HG02571 (cell line): ENCODE measurements around the gene STRADA.

ENCODE experiments used
- ATAC-seq: cut with Tn5 transposase; IDR thresholded peaks from one replicate; pipeline ENCODE4 v1.9.1; 2021; ENCODE audit warnings: mild to moderate bottlenecking, moderate library complexity; ENCODE audit not compliant: unreplicated experiment

STRADA gene

DNA sequence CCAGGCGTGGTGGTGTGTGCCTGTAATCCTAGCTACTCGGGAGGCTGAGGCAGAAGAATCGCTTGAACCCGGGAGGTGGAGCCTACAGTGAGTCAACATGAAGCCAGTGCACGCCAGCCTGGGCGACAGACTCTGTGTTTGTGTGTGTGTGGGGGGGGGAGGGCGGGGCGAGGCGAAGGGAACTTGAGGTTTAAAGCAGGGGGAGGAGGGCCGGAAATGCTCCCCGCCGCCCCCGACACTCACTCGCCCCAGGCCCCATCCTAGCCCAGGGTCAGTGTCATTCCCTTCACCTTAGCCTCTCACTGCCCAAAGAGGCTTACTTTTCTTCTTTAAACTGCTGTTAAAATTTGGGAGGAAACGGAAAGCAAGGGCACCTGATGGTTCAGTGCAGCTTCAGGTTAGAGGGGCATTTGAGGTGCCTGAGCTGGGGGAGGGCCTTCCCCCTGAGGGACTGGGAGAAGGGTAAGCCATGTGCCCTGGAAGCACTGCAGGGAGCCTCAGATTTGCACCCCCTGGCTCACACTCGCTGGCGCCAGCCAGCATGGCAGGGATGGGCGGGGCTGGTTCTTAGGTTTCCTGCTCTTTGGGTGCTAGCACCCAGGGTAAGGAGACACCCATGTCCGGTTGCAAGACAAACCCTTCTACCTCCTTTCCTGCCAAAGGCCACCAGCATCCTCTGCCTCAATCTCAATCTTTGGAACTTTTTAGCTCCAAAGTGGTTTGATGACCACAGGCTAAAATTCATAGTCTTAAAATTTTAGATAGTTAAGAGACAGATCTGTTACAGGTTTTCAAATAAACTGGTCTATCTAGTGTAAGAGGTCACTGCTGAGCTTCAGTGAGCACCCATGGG, 39.5 kb downstream of the STRADA start:
- ATAC-seq: no peak

GRCh38 chr17:63701456-63701820, 40.2 kb downstream of the STRADA start:
- no peak for ATAC-seq

DNA sequence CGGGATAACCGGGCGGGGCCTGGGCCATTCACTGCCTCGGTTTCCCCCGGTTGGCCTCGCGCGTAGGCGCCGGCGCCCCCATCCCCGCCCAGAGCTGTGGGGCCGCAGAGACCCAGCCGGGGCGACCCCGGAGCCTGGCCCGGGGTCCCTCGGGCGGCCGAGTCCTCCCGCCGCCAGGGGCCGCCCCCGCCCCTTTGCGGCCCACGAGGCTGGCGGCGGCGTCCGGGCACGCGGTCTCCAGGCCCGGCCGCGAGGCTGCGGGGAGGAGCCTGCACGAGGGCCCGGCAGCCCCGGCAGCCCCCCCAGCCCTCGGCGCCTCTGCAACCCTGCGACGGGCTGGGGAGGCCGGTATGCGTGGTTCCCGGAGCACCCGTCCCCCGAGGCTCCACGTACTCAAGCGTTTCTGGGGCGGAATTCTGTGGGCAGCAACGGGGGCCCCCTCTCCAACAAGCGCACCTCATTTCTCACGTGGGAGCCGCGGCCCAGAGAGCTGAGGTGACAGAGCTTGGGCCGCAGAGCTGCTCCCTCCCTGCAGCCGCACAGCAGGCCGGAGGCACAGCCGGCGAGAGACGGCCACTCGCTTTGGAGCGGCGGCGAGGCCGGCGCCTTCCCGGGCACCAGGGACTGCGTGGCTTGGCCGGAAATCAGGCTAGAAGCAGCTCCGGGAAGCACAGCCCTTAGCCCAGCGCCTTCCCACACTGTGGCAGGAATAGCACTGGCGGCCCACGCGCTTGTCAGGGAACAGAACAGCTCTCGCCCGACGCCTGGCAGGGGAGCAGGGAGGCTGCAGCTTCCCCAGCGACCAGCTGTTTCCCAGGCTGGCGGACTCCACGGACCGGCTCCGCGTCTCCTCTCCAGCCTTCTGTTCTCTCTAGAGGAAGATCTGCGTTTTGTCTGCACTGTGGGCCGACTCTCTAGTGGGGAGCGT, 40.8 kb downstream of the STRADA start:
- ATAC-seq: peak; percentile 21

DNA sequence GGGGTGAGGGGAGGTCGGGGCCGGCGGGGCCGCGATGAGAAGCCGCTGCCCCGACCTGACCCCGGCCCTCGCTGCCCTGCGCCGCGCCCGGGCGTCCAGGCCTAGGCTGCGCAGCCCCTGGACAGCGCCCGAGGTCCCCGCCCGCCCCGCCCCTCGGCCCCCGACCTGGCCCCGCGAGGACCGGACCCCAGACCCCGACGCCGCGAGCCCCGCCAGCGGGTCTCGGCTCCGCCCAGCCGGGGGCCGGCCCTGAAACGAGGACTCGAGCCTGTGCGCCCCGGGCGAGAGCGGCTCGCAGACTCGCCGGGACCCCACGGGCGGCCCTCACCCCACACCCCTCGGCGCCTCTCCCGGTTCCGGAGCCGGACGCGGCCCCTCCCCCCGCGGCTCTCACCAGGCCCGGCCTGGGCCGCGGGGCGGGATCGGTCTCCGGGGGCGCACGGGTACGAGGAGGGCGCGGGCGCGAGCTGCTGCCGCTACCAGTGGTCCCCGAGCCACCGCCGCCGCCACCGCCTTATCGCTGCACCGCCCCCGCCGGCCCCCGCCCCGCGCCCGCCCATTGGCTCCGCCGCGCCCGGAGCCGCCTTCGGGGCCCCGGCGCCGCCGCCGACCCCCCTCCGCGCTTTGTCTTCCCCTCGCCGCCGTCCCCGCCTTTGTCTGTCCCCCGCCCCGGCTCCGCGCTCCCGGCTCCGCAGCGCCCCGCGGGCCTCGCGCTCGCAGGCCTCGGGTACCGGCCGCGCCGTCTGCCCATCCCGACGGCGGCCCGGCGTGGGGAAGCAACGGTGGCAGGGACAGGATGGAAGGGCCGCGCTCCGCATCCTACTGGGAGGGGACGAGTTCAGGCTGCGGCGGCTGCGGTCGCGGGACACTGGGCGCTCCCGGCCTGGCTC, 41.7 kb downstream of the STRADA start, which contains the start of gene LIMD2:
Gene LIMD2, minus strand, starts transcription at position 488 of the 890 bp plus-strand sequence. CDS start 827 bp downstream, outside the sequence.
- no peak for ATAC-seq

DNA sequence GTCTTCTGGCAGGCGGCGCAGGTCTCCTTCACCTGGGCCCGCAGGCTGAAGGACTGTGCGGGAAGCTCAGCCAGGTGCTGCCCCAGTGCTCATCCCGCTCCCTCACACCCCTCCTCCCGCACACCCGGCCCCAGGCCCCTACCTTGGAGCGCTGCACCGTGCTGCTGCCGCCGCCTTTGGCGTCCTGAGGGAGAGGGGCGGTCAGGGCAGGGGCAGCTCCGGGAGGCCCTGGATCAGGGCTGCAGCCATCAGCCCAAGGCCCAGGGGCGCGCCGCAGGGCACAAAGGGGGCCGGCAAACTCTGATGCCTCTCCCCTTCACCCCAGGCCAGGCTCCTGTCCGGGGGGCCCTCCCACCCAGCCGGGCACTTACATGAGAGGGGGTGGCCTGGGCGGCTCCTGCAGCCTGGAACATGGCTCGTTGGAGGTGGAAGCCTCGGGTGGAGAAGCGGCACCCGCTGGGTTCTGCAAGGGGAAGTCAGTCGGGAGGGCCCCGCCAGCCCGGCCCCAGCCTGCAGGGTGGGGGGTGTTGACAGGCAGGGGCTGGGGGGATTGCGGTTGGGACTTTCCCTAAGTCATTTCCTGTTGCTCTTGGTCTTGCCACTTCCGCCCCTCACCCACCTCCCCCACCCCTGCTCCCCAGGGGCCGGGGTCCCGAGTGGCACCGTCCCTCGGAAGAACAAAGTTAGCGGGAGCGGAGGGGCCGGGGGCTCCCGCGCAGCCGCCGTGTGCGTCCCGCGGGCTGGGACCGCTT, 42.5 kb downstream of the STRADA start:
- no peak for ATAC-seq

- no peak for ATAC-seq
These were observed 43.2 kb downstream of the STRADA start for GRCh38 chr17:63698381-63698885.

- no peak for ATAC-seq
These were observed 44.0 kb downstream of the STRADA start for GRCh38 chr17:63697341-63698286.

- ATAC-seq: no peak
These were observed 45.1 kb downstream of the STRADA start for GRCh38 chr17:63696381-63696961.

GRCh38 chr17:63695889-63696288, 45.7 kb downstream of the STRADA start:
- no peak for ATAC-seq

GRCh38 chr17:63694950-63695773, 46.4 kb downstream of the STRADA start:
- ATAC-seq: no peak

DNA sequence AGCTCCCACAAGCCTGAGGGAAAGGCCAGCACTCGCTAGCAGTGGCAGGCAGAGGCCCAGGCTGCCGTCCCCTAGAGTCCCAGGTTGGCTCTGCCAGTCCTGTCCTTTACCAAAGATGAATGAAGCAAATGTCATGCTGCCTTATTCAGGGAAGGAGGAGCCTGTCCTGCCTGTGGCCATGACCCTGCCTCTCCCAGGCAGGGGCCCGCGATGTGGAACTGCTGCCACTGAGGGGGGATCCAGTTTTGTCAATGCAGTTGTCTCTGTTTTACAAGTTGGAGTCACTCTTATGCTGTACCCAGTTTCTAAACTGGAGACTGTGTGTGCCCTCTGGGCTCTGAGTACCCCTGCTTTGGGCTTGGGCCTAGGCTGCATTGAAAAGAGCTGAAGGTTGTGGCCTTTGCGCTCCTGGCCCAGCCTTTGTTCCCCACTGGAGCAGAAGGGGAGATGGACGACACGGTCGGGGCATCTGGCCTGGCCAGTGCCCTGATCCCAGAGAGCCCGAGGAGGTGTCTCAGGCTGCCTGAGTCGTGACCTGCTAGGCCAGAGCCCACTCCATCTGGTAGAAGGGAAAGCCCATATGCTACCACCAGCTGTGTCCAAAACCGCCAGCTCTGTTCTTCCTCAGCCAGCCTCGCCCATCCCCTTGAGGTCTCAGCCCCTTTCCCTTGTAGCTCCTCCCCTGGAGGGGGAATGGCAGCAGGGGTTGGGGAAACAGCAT, 47.2 kb downstream of the STRADA start:
- ATAC-seq: no peak

GRCh38 chr17:63693411-63694113, 48.0 kb downstream of the STRADA start:
- no peak for ATAC-seq

- no peak for ATAC-seq
These were observed 49.3 kb downstream of the STRADA start for GRCh38 chr17:63692195-63692816.

DNA sequence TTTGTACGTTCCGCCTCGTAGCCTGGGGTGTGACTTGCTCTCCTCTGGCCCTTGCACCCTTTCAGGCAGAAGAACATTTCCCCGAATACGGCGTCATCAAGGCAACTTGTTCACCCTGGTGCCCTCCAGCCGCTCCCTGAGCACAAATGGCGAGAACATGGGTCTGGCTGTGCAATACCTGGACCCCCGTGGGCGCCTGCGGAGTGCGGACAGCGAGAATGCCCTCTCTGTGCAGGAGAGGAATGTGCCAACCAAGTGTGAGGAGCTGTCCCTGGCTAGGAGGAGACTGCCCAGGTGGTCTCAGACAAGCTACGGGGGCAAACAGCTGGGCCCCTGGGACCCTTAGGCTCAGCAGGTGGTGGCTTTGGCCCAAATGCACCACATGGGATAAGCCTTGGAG, 52.1 kb downstream of the STRADA start:
- no peak for ATAC-seq

- ATAC-seq: no peak
These were observed 53.1 kb downstream of the STRADA start for GRCh38 chr17:63688396-63689020.
